ENCODE measurements around the gene NKX3-2.

NKX3-2 gene

GRCh38 chr4:13543839-13544605 lies at the start of gene NKX3-2:
Gene NKX3-2 (minus strand): TSS chr4:13544508. CDS start chr4:13544414, 94 bp downstream.
- Histone ChIP-seq H3K9me3 (ENCODE audit: control insufficient read depth in 2 of 2, low read length in 2 of 2) (peaks cover 0 to 3% of the 10 kb centered on the region in 2 donors), H3K4me3 (ENCODE audit: low read length in 2 of 2) (peak within 1 kb of the TSS; percentile 66 to 76), H3K9ac (ENCODE audit: low read depth in 1 of 2, low read length in 2 of 2) (peak within 1 kb of the TSS; percentile 24 to 36), H3K4me1 (ENCODE audit: control insufficient read depth in 2 of 2, insufficient read depth in 2 of 2, low read length in 2 of 2) (peaks cover 10 to 16% of the 10 kb centered on the region in 2 donors), H3K27ac (ENCODE audit: low read depth in 2 of 2, low read length in 2 of 2) (peak within 1 kb of the TSS; percentile 28 to 56), H3K27me3 (ENCODE audit: control insufficient read depth in 2 of 2, insufficient read depth in 2 of 2, low read length in 2 of 2) (peaks cover 56 to 61% of the 10 kb centered on the region in 2 donors), H3K36me3 (ENCODE audit: control insufficient read depth in 2 of 2, insufficient read depth in 2 of 2, low read length in 2 of 2) (no peaks in the 10 kb centered on the region)

- no peak overlapping the region for H3K27ac ChIP-seq (ENCODE audit: low read depth in 2 of 2, low read length in 2 of 2)
- H3K36me3 ChIP-seq (ENCODE audit: control insufficient read depth in 2 of 2, insufficient read depth in 2 of 2, low read length in 2 of 2): peaks cover 37 to 61% of the 10 kb centered on the region in 2 donors
Observed at GRCh38 chr4:13592220-13592619, 47.9 kb upstream of the NKX3-2 start.

DNA sequence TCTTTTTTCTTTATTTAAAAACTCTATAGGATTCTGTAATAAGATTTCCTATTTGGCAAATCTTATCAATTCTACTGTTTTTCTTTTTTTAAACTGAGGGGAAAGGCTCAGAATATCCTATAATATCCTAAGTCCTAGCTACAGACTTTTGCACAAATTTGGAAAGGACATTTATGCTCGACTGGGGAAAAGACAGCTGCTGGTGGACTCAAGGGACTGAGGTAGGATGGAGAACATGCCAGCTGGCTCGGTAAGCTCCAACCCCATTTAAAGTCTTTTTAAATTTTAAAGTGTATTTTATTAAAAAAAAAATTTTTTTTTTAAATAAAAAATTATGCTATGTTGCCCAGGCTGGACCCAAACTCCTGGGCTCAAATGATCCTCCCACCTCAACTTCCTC lies 46.5 kb upstream of the NKX3-2 start:
- Histone ChIP-seq H3K4me3 (ENCODE audit: low read length in 2 of 2) (no peak overlapping the region), H3K4me1 (ENCODE audit: control insufficient read depth in 2 of 2, insufficient read depth in 2 of 2, low read length in 2 of 2) (no peaks in the 10 kb centered on the region), H3K36me3 (ENCODE audit: control insufficient read depth in 2 of 2, insufficient read depth in 2 of 2, low read length in 2 of 2) (peaks cover 40 to 64% of the 10 kb centered on the region in 2 donors), H3K9ac (ENCODE audit: low read depth in 1 of 2, low read length in 2 of 2) (no peak overlapping the region), H3K27me3 (ENCODE audit: control insufficient read depth in 2 of 2, insufficient read depth in 2 of 2, low read length in 2 of 2) (no peaks in the 10 kb centered on the region), H3K27ac (ENCODE audit: low read depth in 2 of 2, low read length in 2 of 2) (no peak overlapping the region), H3K9me3 (ENCODE audit: control insufficient read depth in 2 of 2, low read length in 2 of 2) (no peaks in the 10 kb centered on the region)

More at GRCh38 chr4:13592220-13592619, 47.9 kb upstream of the NKX3-2 start:
- Histone ChIP-seq H3K9me3 (ENCODE audit: control insufficient read depth in 2 of 2, low read length in 2 of 2) (no peaks in the 10 kb centered on the region), H3K9ac (ENCODE audit: low read depth in 1 of 2, low read length in 2 of 2) (no peak overlapping the region), H3K27me3 (ENCODE audit: control insufficient read depth in 2 of 2, insufficient read depth in 2 of 2, low read length in 2 of 2) (no peaks in the 10 kb centered on the region), H3K4me1 (ENCODE audit: control insufficient read depth in 2 of 2, insufficient read depth in 2 of 2, low read length in 2 of 2) (no peaks in the 10 kb centered on the region), H3K4me3 (ENCODE audit: low read length in 2 of 2) (no peak overlapping the region)

- Histone ChIP-seq H3K4me3 (ENCODE audit: low read length in 2 of 2) (no peak overlapping the region), H3K9me3 (ENCODE audit: control insufficient read depth in 2 of 2, low read length in 2 of 2) (no peaks in the 10 kb centered on the region), H3K27me3 (ENCODE audit: control insufficient read depth in 2 of 2, insufficient read depth in 2 of 2, low read length in 2 of 2) (no peaks in the 10 kb centered on the region), H3K4me1 (ENCODE audit: control insufficient read depth in 2 of 2, insufficient read depth in 2 of 2, low read length in 2 of 2) (no peaks in the 10 kb centered on the region), H3K9ac (ENCODE audit: low read depth in 1 of 2, low read length in 2 of 2) (no peak overlapping the region), H3K36me3 (ENCODE audit: control insufficient read depth in 2 of 2, insufficient read depth in 2 of 2, low read length in 2 of 2) (peaks cover 43 to 66% of the 10 kb centered on the region in 2 donors), H3K27ac (ENCODE audit: low read depth in 2 of 2, low read length in 2 of 2) (no peak overlapping the region)
Observed at GRCh38 chr4:13588954-13589353, 44.6 kb upstream of the NKX3-2 start.

DNA sequence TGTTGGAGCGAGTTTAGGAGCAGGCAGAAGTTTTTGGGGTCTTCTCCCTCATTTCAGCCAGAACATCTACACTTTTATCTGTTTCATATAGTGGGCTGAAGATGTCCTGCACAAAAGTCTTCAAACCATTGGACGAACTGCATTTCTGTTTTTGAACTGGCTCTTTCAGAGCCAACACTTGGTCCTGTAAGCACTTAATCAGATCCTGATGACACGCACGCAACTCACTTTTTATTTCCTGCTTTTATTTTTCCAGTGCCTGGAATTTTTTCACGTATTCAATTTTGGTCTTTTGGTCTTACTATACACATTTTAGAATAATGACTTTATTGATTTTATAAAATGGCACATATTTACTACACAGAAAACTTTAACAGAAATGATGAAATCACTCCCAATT lies 40.2 kb upstream of the NKX3-2 start:
- H3K27ac ChIP-seq (ENCODE audit: low read depth in 2 of 2, low read length in 2 of 2): no peak overlapping the region
- no peaks in the 10 kb centered on the region for H3K27me3 ChIP-seq (ENCODE audit: control insufficient read depth in 2 of 2, insufficient read depth in 2 of 2, low read length in 2 of 2)
- no peak overlapping the region for H3K9ac ChIP-seq (ENCODE audit: low read depth in 1 of 2, low read length in 2 of 2)
- H3K4me1 ChIP-seq (ENCODE audit: control insufficient read depth in 2 of 2, insufficient read depth in 2 of 2, low read length in 2 of 2): no peaks in the 10 kb centered on the region
- H3K4me3 ChIP-seq (ENCODE audit: low read length in 2 of 2): no peak overlapping the region
- no peaks in the 10 kb centered on the region for H3K9me3 ChIP-seq (ENCODE audit: control insufficient read depth in 2 of 2, low read length in 2 of 2)
- peaks cover 59 to 72% of the 10 kb centered on the region in 2 donors for H3K36me3 ChIP-seq (ENCODE audit: control insufficient read depth in 2 of 2, insufficient read depth in 2 of 2, low read length in 2 of 2)

- no peaks in the 10 kb centered on the region for H3K4me1 ChIP-seq (ENCODE audit: control insufficient read depth in 2 of 2, insufficient read depth in 2 of 2, low read length in 2 of 2)
- H3K9me3 ChIP-seq (ENCODE audit: control insufficient read depth in 2 of 2, low read length in 2 of 2): no peaks in the 10 kb centered on the region
- no peaks in the 10 kb centered on the region for H3K27me3 ChIP-seq (ENCODE audit: control insufficient read depth in 2 of 2, insufficient read depth in 2 of 2, low read length in 2 of 2)
- no peak overlapping the region for H3K4me3 ChIP-seq (ENCODE audit: low read length in 2 of 2)
- no peak overlapping the region for H3K27ac ChIP-seq (ENCODE audit: low read depth in 2 of 2, low read length in 2 of 2)
- H3K9ac ChIP-seq (ENCODE audit: low read depth in 1 of 2, low read length in 2 of 2): no peak overlapping the region
- H3K36me3 ChIP-seq (ENCODE audit: control insufficient read depth in 2 of 2, insufficient read depth in 2 of 2, low read length in 2 of 2): peaks cover 58 to 60% of the 10 kb centered on the region in 2 donors
Observed at GRCh38 chr4:13580036-13580435, 35.7 kb upstream of the NKX3-2 start.

- Histone ChIP-seq H3K9me3 (ENCODE audit: control insufficient read depth in 2 of 2, low read length in 2 of 2) (no peaks in the 10 kb centered on the region), H3K9ac (ENCODE audit: low read depth in 1 of 2, low read length in 2 of 2) (no peak overlapping the region), H3K27me3 (ENCODE audit: control insufficient read depth in 2 of 2, insufficient read depth in 2 of 2, low read length in 2 of 2) (no peaks in the 10 kb centered on the region), H3K36me3 (ENCODE audit: control insufficient read depth in 2 of 2, insufficient read depth in 2 of 2, low read length in 2 of 2) (peaks cover 59 to 64% of the 10 kb centered on the region in 2 donors), H3K27ac (ENCODE audit: low read depth in 2 of 2, low read length in 2 of 2) (no peak overlapping the region), H3K4me3 (ENCODE audit: low read length in 2 of 2) (no peak overlapping the region), H3K4me1 (ENCODE audit: control insufficient read depth in 2 of 2, insufficient read depth in 2 of 2, low read length in 2 of 2) (no peaks in the 10 kb centered on the region)
Observed at GRCh38 chr4:13577660-13578059, 33.4 kb upstream of the NKX3-2 start.

DNA sequence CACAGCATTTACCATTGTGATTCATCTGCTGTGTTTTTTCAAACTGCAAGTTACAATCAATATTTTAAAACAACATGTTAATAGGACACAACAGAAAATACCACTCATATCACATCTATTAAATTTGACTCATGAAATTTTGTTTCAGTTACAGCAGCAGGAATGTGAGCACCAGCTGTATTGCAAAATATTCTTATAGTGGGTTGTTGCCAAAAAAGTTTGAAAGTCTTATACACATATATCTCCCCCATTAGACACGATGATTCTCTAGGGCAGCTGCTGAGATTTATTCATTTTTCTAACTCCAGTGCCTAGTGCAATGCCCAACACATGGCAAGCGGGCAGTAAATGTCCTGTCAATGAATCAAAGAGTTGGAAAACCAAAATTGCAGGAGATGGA lies 26.6 kb upstream of the NKX3-2 start:
- Histone ChIP-seq H3K9ac (ENCODE audit: low read depth in 1 of 2, low read length in 2 of 2) (no peak overlapping the region), H3K9me3 (ENCODE audit: control insufficient read depth in 2 of 2, low read length in 2 of 2) (no peaks in the 10 kb centered on the region), H3K4me1 (ENCODE audit: control insufficient read depth in 2 of 2, insufficient read depth in 2 of 2, low read length in 2 of 2) (no peaks in the 10 kb centered on the region), H3K27ac (ENCODE audit: low read depth in 2 of 2, low read length in 2 of 2) (no peak overlapping the region), H3K4me3 (ENCODE audit: low read length in 2 of 2) (no peak overlapping the region), H3K27me3 (ENCODE audit: control insufficient read depth in 2 of 2, insufficient read depth in 2 of 2, low read length in 2 of 2) (no peaks in the 10 kb centered on the region), H3K36me3 (ENCODE audit: control insufficient read depth in 2 of 2, insufficient read depth in 2 of 2, low read length in 2 of 2) (peaks cover 57 to 59% of the 10 kb centered on the region in 2 donors)

DNA sequence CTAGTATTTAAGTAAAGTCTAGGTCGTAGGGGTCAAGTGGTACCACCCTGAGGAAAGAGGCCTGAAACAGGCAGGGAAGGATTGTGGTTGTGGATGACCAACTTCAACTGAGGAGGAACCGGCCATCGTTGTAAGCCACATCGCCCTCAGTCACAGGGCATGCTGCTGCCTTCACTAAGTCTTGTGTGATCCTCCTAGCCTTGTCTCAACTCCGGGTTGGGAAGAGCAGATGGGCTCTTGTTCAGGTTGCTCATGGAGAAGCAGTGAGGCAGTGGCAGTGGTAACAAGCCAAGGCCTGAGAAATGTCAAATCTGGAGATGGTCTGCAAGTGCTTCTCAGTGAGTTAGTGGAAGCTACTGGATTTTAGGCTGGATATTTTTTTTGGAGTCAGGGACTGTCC lies 22.8 kb upstream of the NKX3-2 start:
- Histone ChIP-seq H3K4me1 (ENCODE audit: control insufficient read depth in 2 of 2, insufficient read depth in 2 of 2, low read length in 2 of 2) (no peaks in the 10 kb centered on the region), H3K4me3 (ENCODE audit: low read length in 2 of 2) (no peak overlapping the region), H3K9ac (ENCODE audit: low read depth in 1 of 2, low read length in 2 of 2) (no peak overlapping the region), H3K9me3 (ENCODE audit: control insufficient read depth in 2 of 2, low read length in 2 of 2) (no peaks in the 10 kb centered on the region), H3K36me3 (ENCODE audit: control insufficient read depth in 2 of 2, insufficient read depth in 2 of 2, low read length in 2 of 2) (peaks cover 33 to 38% of the 10 kb centered on the region in 2 donors), H3K27me3 (ENCODE audit: control insufficient read depth in 2 of 2, insufficient read depth in 2 of 2, low read length in 2 of 2) (no peaks in the 10 kb centered on the region), H3K27ac (ENCODE audit: low read depth in 2 of 2, low read length in 2 of 2) (no peak overlapping the region)

DNA sequence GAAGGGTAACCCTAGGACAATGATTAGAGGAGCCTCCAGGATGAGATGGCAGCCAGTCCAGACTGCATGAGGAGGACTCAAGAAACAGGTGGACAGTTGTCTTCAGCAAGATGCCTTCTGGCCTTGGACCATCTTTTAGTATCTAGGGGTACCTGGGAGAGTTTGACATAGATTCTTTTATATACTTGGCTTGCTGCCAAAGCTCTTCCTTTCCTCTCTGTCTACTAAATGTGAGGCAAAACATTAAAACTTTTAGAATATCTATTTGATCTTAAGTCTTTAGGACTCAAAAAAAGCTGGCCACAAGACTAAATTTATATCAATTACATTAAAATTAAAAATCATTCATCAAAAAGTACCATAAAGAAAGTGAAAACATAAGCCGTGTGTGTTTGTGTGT lies 18.6 kb upstream of the NKX3-2 start:
- H3K4me3 ChIP-seq (ENCODE audit: low read length in 2 of 2): no peak overlapping the region
- H3K9ac ChIP-seq (ENCODE audit: low read depth in 1 of 2, low read length in 2 of 2): no peak overlapping the region
- H3K27ac ChIP-seq (ENCODE audit: low read depth in 2 of 2, low read length in 2 of 2): no peak overlapping the region
- H3K36me3 ChIP-seq (ENCODE audit: control insufficient read depth in 2 of 2, insufficient read depth in 2 of 2, low read length in 2 of 2): peaks cover 0 to 8% of the 10 kb centered on the region in 2 donors
- H3K4me1 ChIP-seq (ENCODE audit: control insufficient read depth in 2 of 2, insufficient read depth in 2 of 2, low read length in 2 of 2): no peaks in the 10 kb centered on the region
- H3K9me3 ChIP-seq (ENCODE audit: control insufficient read depth in 2 of 2, low read length in 2 of 2): no peaks in the 10 kb centered on the region
- no peaks in the 10 kb centered on the region for H3K27me3 ChIP-seq (ENCODE audit: control insufficient read depth in 2 of 2, insufficient read depth in 2 of 2, low read length in 2 of 2)

Measured in mucosa of rectum (tissue), 2 donors.